Activated T-cell treated with anti-CD3 and anti-CD28 coated beads, Interleukin-2, amount 50 U/mL, for 72 hours (primary cell): Measurements from ENCODE around the gene NLGN4Y. TPM values are rescaled to one million over a fixed set of nuclear protein-coding genes. Genes with fewer than 3 reads are reported as not detected.

Source experiments
- ATAC-seq, 2 donors: fragments of 150-1000 bp; cut with Tn5 transposase; replicated peaks in 1 of 2; 2 replicates each; pipeline ENCODE4 v1.10.0; 2021; ENCODE audit warnings: moderate library complexity in 2 of 2, mild to moderate bottlenecking in 1 of 2
- DNase-seq, 2 donors: peaks; one replicate each; pipeline ENCODE4 v3.0.0; 2021 to 2022; ENCODE audit warnings: mixed read lengths in 1 of 2
- H3K27ac Mint-ChIP-seq: one replicate; pipeline ENCODE4 v1.8.0; 2022; ENCODE audit warnings: mild to moderate bottlenecking, moderate library complexity, mixed read lengths
- H3K27me3 Mint-ChIP-seq: one replicate; pipeline ENCODE4 v1.8.0; 2022; ENCODE audit warnings: low read depth, mixed read lengths
- H3K36me3 Mint-ChIP-seq, 2 donors: one replicate each; pipeline ENCODE4 v1.8.0; 2022; ENCODE audit warnings: mixed read lengths in 2 of 2, mild to moderate bottlenecking in 1 of 2; ENCODE audit not compliant: insufficient read depth in 2 of 2
- H3K4me1 Mint-ChIP-seq: one replicate; pipeline ENCODE4 v1.8.0; 2022; ENCODE audit warnings: low read depth, mixed read lengths
- H3K4me3 Mint-ChIP-seq, 2 donors: one replicate each; pipeline ENCODE4 v1.8.0; 2022; ENCODE audit warnings: mild to moderate bottlenecking in 2 of 2, mixed read lengths in 2 of 2, moderate library complexity in 2 of 2
- H3K9me3 Mint-ChIP-seq, 2 donors: one replicate each; pipeline ENCODE4 v1.8.0; 2022; ENCODE audit warnings: mixed read lengths in 2 of 2
- total RNA-seq, 2 donors: library from RNA; stranded (reverse); gene quantifications; one replicate each; pipeline ENCODE4 v1.2.3, GENCODE V29; 2022

The NLGN4Y gene
- total RNA-seq, 2 donors from 2014 or later = 3.1 TPM; not detected in 1

DNA sequence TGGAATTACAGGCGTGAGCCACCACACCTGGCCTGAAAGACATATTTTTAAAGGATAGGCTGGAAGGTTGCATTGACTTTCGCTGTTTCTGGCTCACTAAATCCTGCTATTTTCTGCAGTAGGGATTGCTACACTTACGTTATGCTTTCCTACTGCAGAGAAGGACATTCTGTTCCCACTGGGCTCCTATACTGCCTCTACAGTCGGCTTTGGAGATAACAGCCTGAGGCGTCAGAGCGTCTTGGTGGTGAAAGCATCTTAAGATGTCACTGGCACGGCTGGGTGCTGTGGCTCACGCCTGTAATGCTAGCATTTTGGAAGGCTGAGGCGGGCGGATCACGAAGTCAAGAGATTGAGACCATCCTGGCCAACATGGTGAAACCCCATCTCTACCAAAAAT is 77.0 kb downstream of the NLGN4Y start:
- Mint-ChIP-seq H3K27ac (no peak overlapping the region), H3K27me3 (no peaks in the 10 kb centered on the region), H3K4me3 (no peak overlapping the region), H3K9me3 (no peaks in the 10 kb centered on the region), H3K36me3 (no peaks in the 10 kb centered on the region), H3K4me1 (no peaks in the 10 kb centered on the region)
- DNase-seq = no peak
- ATAC-seq = no peak

DNA sequence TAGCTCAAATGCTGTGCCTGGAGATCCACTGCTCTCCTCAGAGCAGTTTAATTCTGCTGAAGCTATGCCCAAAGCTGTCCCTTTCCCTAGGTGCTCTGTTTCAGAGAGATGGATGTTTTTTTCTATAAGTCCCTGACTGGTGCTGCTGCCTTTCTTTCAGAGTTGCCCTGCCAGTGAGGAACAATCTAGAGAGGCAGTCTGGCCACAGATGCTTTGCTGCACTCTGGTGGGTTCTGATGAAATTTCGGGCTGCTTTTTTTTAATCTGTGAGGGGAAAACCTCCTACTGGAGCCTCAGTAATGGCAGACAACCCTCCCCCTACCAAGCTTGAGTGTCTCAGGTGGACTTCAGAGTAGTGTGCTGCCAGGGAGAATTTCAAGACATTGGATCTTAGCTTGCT is 93.3 kb downstream of the NLGN4Y start:
- Mint-ChIP-seq H3K9me3 (no peaks in the 10 kb centered on the region), H3K4me3 (no peak overlapping the region), H3K27me3 (no peaks in the 10 kb centered on the region), H3K27ac (no peak overlapping the region), H3K36me3 (no peaks in the 10 kb centered on the region), H3K4me1 (no peaks in the 10 kb centered on the region)
- ATAC-seq = no peak
- DNase-seq = no peak

DNA sequence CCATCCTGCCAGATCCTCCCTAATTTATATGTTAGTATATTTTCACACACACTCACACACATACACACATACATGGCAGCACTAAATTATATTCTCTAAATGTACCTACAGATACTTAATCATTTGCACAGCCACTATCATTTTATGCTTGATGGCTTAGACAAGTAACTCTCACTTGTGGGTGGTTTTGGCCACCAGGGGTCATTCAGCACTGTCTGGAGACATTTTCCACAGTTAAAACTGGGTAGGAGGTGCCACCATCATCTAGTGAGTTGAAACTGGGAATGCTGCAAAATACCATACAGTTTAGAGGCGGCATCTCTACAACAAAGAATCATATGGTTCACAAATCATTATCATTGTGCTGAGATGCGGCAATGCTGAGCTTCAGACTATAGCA is 94.2 kb downstream of the NLGN4Y start:
- no peak overlapping the region for H3K27ac Mint-ChIP-seq
- no peaks in the 10 kb centered on the region for H3K36me3 Mint-ChIP-seq
- no peak overlapping the region for H3K4me3 Mint-ChIP-seq
- no peaks in the 10 kb centered on the region for H3K4me1 Mint-ChIP-seq
- no peaks in the 10 kb centered on the region for H3K9me3 Mint-ChIP-seq
- DNase-seq (no peak), ATAC-seq (no peak)
- no peaks in the 10 kb centered on the region for H3K27me3 Mint-ChIP-seq

DNA sequence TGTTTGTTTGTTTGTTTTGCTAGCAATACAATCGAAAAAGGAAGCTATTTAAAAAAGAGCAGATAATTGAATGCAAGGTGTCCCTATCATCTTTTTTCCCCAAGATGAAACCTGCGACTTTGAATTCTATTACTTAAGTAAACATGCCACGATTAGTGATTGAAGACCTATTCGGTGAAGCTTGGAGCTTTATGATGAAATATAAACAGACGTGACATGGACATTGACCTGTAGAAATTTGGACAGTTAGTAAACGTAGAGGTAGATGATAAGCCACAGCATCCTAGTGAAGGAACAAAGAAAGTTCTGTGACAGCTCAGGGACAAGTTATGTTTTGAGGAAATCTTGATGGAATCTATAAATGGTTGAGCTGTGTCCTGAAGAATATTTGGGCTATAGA is 103.9 kb downstream of the NLGN4Y start:
- H3K36me3 Mint-ChIP-seq = peaks cover 0 to 3% of the 10 kb centered on the region in 2 donors

DNA sequence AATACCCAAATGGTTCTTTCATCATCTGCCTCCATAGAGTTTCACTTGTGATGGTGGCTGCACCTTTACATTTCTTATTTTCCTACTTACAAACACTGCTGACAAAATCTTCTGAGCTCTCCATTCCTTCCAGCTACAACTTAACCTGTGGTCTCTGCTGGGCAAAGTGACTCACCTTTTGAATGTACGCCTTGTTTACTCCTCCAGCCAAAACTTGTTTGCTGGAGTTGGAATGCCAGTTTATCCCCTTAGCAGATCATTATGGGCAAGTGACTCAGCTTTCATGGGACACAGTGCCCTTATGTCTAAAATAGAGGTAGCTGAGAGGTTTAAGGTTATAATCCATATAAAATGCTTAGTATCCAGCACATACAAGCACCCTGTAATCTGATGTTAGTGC is 107.3 kb downstream of the NLGN4Y start:
- ATAC-seq (no peak), DNase-seq (peak in 1 of 2 donors; percentile 0)
- H3K4me3 Mint-ChIP-seq = no peak overlapping the region
- no peaks in the 10 kb centered on the region for H3K4me1 Mint-ChIP-seq
- H3K36me3 Mint-ChIP-seq = no peaks in the 10 kb centered on the region
- no peak overlapping the region for H3K27ac Mint-ChIP-seq
- no peaks in the 10 kb centered on the region for H3K27me3 Mint-ChIP-seq
- no peaks in the 10 kb centered on the region for H3K9me3 Mint-ChIP-seq

More for the DNA sequence above, 103.9 kb downstream of the NLGN4Y start:
- Mint-ChIP-seq H3K4me1 (no peaks in the 10 kb centered on the region), H3K9me3 (peaks cover 0 to 3% of the 10 kb centered on the region in 2 donors), H3K27ac (no peak overlapping the region), H3K4me3 (no peak overlapping the region), H3K27me3 (no peaks in the 10 kb centered on the region)
- no peak for ATAC-seq
- DNase-seq = no peak

DNA sequence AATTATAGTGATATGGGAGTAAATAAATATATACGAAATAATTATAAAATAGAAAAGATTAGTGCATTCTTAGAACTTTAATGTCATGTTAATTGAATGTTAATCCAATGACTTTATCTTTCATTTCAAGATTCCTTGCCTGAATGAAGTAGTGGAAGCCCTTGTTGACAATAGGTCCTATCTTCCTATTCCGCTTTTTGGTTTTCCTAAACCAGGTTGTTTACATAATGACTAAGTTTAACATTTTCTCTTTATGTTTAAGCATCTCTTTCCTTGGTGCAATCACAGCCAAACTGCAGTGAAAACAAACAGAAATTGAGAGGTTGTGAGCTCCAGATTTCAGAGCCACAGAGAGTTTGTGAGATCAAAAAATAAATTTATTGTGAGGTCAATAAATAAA is 109.4 kb downstream of the NLGN4Y start:
- no peak overlapping the region for H3K27ac Mint-ChIP-seq

DNA sequence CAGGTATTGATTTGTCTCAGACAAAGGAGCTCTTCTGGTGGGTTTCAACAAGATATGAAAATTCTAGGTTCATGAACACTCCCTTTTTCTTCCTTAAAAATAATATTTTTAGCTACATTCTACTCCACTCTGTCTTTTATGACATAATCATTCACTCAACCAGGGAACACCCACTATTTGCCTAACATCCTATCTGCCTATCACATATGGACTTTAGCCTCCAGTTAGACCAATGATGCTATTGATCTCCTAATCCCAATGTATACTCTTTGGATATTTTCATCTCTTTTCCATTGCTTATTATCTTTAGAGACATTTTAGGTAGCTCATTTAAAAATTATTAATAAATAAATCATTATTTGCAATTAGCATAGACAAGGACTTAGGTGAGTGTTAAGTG is 110.6 kb downstream of the NLGN4Y start:
- Mint-ChIP-seq H3K4me3 (no peak overlapping the region), H3K36me3 (no peaks in the 10 kb centered on the region), H3K27me3 (no peaks in the 10 kb centered on the region), H3K4me1 (no peaks in the 10 kb centered on the region), H3K9me3 (no peaks in the 10 kb centered on the region), H3K27ac (no peak overlapping the region)
- no peak for DNase-seq
- ATAC-seq = no peak

More for the DNA sequence above, 109.4 kb downstream of the NLGN4Y start:
- ATAC-seq (no peak), DNase-seq (no peak)
- H3K27me3 Mint-ChIP-seq = no peaks in the 10 kb centered on the region
- H3K9me3 Mint-ChIP-seq = no peaks in the 10 kb centered on the region
- H3K36me3 Mint-ChIP-seq = no peaks in the 10 kb centered on the region
- no peak overlapping the region for H3K4me3 Mint-ChIP-seq
- no peaks in the 10 kb centered on the region for H3K4me1 Mint-ChIP-seq

DNA sequence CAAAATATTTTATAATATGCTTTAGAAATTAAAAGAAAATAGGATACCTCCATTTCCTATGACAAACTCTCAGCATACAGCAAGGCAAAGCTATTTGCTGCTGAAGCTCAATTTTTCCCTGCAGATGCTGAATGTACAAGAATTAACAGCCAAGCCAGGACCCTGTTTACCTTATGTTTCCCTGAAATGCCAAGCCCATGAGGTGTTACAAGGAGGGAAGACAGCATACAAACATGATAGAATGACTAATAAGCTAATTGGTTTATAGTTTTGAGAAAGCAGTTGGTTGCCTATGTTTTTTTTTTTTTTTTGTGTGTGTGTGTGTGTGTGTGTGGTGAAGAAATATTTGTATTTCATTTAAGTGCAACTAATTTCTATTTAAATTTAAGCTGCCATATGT is 113.2 kb downstream of the NLGN4Y start:
- Mint-ChIP-seq H3K9me3 (no peaks in the 10 kb centered on the region), H3K4me3 (no peak overlapping the region), H3K4me1 (no peaks in the 10 kb centered on the region), H3K36me3 (no peaks in the 10 kb centered on the region), H3K27me3 (no peaks in the 10 kb centered on the region), H3K27ac (no peak overlapping the region)
- ATAC-seq = no peak
- DNase-seq = no peak

DNA sequence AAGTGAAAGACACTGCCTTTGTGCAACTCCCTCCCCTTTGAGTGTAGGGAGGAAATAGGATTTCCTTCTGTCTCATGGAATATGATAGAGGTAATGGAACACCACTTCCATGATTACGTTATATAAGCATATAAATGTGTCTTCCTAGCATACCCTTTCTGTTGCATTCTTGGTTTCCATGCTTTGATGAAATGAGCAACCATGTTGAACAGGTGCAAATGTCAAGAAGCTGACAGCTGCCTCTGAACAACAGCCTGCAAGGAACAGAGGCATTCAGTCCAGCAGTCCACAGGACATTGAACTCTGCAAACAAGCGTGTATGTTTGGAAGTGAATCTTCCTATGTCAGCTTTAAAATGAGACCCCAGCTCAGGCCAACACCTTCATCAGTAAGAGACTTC is 117.5 kb downstream of the NLGN4Y start:
- DNase-seq = no peak
- H3K4me1 Mint-ChIP-seq = no peaks in the 10 kb centered on the region
- no peak overlapping the region for H3K4me3 Mint-ChIP-seq
- ATAC-seq = no peak
- H3K36me3 Mint-ChIP-seq = no peaks in the 10 kb centered on the region
- H3K9me3 Mint-ChIP-seq = peaks cover 0 to 3% of the 10 kb centered on the region in 2 donors
- H3K27ac Mint-ChIP-seq = no peak overlapping the region
- H3K27me3 Mint-ChIP-seq = no peaks in the 10 kb centered on the region

DNA sequence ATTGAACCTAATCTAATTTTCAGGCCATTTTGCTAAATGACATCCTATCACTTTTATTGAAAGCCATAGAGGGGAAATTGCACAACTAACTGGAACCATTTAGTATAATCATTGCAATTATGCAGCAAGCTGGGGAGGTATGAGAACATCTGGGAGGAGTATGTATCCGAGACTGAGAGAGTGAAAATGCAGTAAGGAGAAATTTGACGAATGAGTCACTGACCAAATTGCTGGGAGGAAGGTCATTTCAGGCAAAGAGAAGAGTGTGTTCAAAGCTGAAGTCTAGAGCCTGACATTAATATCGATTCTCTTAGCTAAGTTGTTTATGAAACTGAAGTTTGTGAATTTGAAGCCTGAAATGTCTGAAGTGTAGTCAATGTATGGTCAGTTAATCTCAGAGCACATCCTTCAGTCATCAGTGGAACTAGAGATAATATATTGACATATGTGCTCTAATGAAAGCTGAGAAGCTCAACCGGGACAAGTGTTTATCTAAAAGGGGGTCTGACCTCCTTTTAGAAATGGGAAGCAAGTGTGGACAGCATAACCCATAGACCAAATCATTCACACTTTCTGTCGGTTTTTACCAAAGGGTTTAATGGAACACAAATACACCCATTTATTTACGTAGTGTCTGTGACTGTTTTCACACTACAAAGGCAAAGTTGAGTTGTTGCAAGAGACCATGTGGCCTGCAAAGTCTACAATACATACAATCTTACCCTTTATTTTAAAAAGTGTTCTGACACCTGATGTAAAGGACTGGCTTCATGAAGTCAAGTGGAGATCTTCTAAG is 120.0 kb downstream of the NLGN4Y start:
- Mint-ChIP-seq H3K4me1 (no peaks in the 10 kb centered on the region), H3K9me3 (peaks cover 0 to 3% of the 10 kb centered on the region in 2 donors), H3K36me3 (no peaks in the 10 kb centered on the region), H3K27me3 (no peaks in the 10 kb centered on the region), H3K27ac (no peak overlapping the region), H3K4me3 (no peak overlapping the region)
- no peak for ATAC-seq
- DNase-seq = no peak

DNA sequence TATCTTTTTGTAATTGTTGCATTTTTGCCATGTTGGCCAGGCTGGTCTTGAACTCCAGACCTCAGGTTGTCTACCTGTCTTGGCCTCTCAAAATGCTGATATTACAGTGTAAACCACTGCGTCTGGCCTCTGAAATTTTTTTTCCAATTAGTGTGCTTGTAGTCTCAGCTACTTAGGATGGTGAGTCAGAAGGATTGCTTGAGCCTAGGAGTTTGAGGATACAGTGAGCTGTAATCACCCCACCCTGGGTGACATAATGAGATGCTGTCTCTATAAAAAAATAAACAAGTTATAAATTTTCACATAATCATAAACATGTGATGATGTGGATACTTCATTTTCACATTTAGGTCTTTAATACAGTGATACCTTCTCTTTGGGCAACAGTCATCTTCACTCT is 154.9 kb downstream of the NLGN4Y start:
- Mint-ChIP-seq H3K27me3 (no peaks in the 10 kb centered on the region), H3K4me3 (no peak overlapping the region), H3K36me3 (no peaks in the 10 kb centered on the region), H3K9me3 (no peaks in the 10 kb centered on the region), H3K4me1 (no peaks in the 10 kb centered on the region), H3K27ac (no peak overlapping the region)
- ATAC-seq (no peak), DNase-seq (no peak)

DNA sequence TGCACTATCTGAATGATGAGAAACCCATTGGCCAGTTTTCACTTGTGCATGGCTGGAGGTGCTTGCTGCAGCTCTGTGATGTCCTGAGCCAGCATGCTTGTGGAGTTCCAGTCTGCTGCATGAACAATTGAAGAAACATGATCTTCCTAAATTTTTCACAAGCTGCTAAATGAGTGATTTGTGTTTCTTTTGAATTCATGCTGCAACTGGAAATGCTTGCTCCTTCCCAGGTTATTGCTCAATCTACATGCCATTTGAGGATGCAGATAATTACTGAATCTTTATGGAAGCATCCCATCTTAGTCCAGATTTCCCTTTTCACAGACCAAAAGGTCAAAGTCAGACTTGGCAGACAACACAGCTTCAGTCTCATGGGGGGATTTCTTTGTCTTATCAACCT is 170.2 kb downstream of the NLGN4Y start:
- no peaks in the 10 kb centered on the region for H3K36me3 Mint-ChIP-seq
- no peaks in the 10 kb centered on the region for H3K4me1 Mint-ChIP-seq
- no peak for ATAC-seq
- no peak overlapping the region for H3K27ac Mint-ChIP-seq
- peaks cover 0 to 1% of the 10 kb centered on the region in 2 donors for H3K9me3 Mint-ChIP-seq
- no peaks in the 10 kb centered on the region for H3K27me3 Mint-ChIP-seq
- H3K4me3 Mint-ChIP-seq = no peak overlapping the region
- no peak for DNase-seq

DNA sequence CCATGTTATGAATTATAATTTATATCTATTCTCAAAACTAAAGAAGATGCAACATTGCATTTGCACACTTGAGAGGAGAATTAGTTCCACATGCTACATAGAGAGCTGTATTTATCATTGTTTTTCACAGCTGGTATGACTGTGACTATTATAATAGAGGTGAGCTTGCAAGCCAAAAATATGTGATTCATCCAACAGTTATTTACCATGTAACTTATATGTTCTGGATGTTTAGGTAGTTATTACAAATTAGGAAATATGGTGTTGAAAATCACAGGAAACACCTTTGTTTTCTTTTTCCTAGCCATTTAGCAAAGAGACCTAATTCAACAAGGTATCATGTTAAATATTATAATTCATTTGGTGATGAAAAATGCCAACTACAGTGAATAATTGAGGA is 183.8 kb downstream of the NLGN4Y start:
- Mint-ChIP-seq H3K36me3 (peaks cover 0 to 6% of the 10 kb centered on the region in 2 donors), H3K9me3 (peaks cover 0 to 7% of the 10 kb centered on the region in 2 donors), H3K27ac (no peak overlapping the region), H3K27me3 (no peaks in the 10 kb centered on the region), H3K4me3 (no peak overlapping the region), H3K4me1 (no peaks in the 10 kb centered on the region)
- ATAC-seq (no peak), DNase-seq (no peak)

DNA sequence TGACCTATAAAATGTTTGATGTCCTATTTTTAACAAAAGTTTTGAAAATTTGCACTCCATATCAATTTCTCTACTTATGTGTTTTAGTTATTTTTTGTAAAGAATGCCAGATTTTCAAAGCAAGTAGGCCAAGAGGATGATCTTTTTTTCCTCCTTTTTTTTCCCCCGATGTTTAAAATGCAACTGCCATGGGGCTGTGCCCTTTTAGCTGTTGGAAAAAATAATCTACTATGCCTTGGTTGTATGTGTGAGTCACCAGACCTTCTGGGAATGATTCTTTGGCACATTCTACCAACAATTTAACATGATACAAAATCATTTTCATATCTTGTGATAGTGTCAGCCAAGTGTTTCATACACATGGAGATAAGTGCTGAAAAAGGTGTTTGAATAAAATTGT is 217.3 kb downstream of the NLGN4Y start:
- no peak overlapping the region for H3K27ac Mint-ChIP-seq
- ATAC-seq (no peak), DNase-seq (no peak)
- no peaks in the 10 kb centered on the region for H3K27me3 Mint-ChIP-seq
- no peaks in the 10 kb centered on the region for H3K4me1 Mint-ChIP-seq
- no peak overlapping the region for H3K4me3 Mint-ChIP-seq
- H3K9me3 Mint-ChIP-seq = no peaks in the 10 kb centered on the region
- no peaks in the 10 kb centered on the region for H3K36me3 Mint-ChIP-seq
